ENCODE measurements around the gene SHF.

Gene SHF

DNA sequence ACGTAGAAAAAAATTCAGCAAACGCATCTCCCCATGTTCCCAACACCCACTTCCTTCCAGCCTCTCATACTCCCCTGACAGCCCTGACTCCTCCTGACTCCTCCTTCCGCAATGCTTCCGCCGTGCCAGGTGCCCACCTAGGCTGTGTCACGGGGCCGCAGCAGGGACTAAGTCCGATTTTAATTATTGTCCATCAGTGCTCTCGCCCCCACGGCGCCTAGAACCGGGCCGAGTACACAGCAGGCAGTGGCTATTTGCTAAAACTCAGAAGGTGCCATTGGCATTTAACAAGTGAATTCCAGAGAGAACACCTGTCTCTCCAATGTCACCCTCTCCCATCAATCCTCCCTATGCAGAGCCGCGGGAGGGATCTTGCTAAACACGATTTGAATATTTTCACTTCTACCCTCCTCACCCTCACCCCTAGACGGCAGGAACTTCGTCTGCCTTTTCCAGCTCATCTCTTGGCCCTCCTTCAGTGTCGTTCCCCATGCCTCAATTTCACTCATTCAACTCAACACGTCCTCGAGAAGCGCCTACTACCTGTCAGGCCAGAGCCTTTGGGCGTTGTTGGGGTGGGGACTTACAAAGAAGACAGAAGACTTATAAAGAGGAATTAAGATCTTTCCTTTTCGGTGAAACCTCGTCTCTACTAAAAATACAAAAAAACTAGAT lies 11.5 kb upstream of the SHF start:
- peak in 2 of 3 donors; percentile 8 to 28 for DNase-seq

- DNase-seq = peak; percentile 93 to 98 (median 96)
These were observed 10.8 kb upstream of the SHF start for GRCh38 chr15:45198337-45199135.

- no peak for DNase-seq
These were observed 9.7 kb upstream of the SHF start for GRCh38 chr15:45197512-45197911.

DNA sequence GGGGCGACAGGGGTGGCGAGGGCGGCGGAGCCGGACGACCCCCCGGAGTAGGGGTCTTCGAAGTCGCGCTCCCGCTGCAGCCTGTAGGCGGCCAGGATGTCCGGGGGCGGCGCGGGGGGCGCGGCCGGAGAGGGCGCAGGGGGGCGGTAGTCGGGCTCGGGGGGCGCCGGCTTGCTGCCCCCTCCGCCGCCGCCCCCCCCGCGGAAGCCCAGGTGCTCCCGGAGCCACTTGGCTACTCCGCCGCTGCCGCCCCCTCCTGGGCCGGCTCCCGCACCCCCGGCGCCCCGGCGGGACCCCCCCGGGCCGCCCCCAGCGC lies 230 bp downstream of the SHF start:
- DNase-seq = no peak

- no peak for DNase-seq
These were observed 792 bp downstream of the SHF start for GRCh38 chr15:45186771-45187577.

- DNase-seq = no peak
These were observed 1.6 kb downstream of the SHF start for GRCh38 chr15:45185903-45186770.

GRCh38 chr15:45185069-45185779 lies 2.5 kb downstream of the SHF start:
- DNase-seq = no peak

- DNase-seq = no peak
These were observed 3.2 kb downstream of the SHF start for GRCh38 chr15:45184562-45185041.

GRCh38 chr15:45183511-45183910 lies 4.3 kb downstream of the SHF start:
- no peak for DNase-seq

GRCh38 chr15:45182996-45183395 lies 4.8 kb downstream of the SHF start:
- DNase-seq = no peak

- peak in 2 of 3 donors; percentile 26 to 29 for DNase-seq
These were observed 6.1 kb downstream of the SHF start for GRCh38 chr15:45181491-45182285.

- DNase-seq = no peak
These were observed 6.9 kb downstream of the SHF start for GRCh38 chr15:45180648-45181436.

GRCh38 chr15:45180201-45180600 lies 7.6 kb downstream of the SHF start:
- peak in 2 of 3 donors; percentile 28 to 32 for DNase-seq

- DNase-seq = peak; percentile 37 to 44 (median 40)
These were observed 8.4 kb downstream of the SHF start for GRCh38 chr15:45179221-45179985.

- DNase-seq = no peak
These were observed 10.5 kb downstream of the SHF start for GRCh38 chr15:45177285-45177684.

GRCh38 chr15:45174577-45174976 lies 13.2 kb downstream of the SHF start:
- no peak for DNase-seq

DNA sequence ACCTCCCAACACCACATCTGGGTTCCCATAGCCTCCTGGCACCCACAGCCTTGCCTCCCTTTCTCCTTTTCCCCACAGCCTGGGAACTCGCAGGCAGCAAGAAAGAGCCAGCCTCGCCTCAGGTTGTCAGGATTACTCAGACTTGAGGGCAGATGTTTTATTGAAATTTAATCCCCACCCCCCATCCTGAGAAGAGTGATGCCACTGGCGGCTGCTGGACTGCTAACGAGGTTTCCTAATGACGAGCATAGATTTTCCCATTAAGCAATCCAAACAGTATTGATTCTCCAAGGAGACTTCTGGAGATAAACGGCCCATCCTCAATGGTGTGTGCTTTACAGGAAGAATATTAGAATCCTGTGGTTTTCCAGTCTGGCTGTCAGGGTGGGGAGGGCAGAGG lies 13.7 kb downstream of the SHF start:
- DNase-seq = no peak

- no peak for DNase-seq
These were observed 15.9 kb downstream of the SHF start for GRCh38 chr15:45171912-45172311.
